NOMO-1 treated with dmso at 0.1 percent for 144 hours (cell line): Measurements from ENCODE around the gene CPOX.
"Not testable (repeated sequence)": the region's sequence is repeated elsewhere in the genome, so short reads cannot be mapped to it uniquely, and the experiment has no call there.

Experiments used
- DNase-seq: peaks from one replicate; lab custom pipeline; 2025; ENCODE audit not compliant: unreplicated experiment; lab: John Stamatoyannopoulos, UW

Gene CPOX

GRCh38 chr3:98564282-98565005, 29.0 kb downstream of the CPOX start:
- DNase-seq = no peak

GRCh38 chr3:98563661-98564281, 29.6 kb downstream of the CPOX start:
- no peak for DNase-seq

- no peak for DNase-seq
These were observed 31.5 kb downstream of the CPOX start for GRCh38 chr3:98561727-98562521.

GRCh38 chr3:98560911-98561310, 32.5 kb downstream of the CPOX start:
- DNase-seq = no peak

DNA sequence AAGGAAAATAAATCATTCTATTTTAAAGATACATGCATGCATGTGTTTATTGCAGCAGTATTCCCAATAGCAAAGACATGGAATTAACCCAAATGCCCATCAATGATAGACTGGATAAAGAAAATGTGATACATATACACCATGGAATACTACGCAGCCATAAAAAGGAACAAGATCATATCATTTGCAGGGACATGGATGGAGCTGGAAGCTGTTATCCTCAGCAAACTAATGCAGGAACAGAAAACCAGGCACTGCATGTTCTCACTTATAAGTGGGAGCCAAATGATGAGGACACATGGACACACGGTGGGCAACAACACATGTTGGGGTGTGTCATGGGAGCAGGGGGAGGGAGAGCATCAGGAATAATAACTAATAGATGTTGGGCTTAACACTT, 33.6 kb downstream of the CPOX start:
- not testable (repeated sequence) for DNase-seq

GRCh38 chr3:98558100-98558827, 35.1 kb downstream of the CPOX start:
- DNase-seq = no peak

DNA sequence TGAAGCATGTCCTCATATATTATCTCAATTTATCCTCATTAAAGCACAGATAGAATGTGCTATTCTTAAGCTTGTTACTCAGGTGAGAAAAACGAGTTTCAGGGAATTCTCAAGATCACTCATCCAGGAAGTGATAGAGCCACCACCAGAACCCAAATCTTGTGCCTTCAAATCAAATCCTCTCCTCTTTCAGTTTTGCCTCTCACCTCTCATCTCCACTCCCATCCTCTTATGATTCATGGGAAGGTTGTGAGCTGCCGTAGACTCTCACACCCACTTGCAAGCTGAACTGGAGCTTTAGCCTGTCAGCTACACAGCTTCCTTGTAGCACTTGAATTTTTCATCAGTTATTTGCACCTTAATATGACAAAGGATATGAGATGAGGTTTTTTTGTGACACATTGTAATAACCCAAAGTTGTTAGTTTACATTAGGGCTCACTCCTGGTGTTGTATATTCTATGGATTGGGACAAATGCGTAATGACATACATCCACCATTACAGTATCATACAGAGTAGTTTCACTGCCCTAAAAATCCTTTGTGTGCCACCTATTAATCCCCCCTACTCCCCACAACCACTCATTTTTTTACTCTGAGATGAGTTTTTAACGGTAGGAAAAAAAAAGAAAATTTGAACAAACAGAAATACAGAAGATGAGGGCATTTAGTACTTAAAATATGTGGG, 35.9 kb downstream of the CPOX start:
- no peak for DNase-seq

GRCh38 chr3:98556164-98557130, 37.0 kb downstream of the CPOX start:
- DNase-seq = no peak

GRCh38 chr3:98555025-98555379, 38.4 kb downstream of the CPOX start:
- no peak for DNase-seq

DNA sequence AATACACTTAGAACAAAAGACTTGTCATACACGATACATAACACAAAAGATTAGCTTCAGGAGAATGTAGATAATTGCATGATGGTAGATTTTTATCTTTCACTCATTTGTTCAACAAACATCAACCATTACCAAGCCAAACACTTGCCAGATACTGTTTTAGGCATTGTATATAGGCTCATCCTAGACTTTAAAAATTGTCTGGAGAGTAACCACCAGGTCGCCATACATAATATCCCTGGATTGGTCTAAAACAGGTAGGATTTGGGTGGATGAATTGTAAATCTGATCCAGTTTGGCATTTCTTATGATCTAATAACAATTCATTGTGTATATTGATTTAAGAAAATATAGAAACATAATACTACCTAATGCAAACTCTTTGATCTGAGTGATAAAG, 38.8 kb downstream of the CPOX start:
- no peak for DNase-seq

- peak; percentile 57 for DNase-seq
These were observed 39.7 kb downstream of the CPOX start for GRCh38 chr3:98553753-98554152.

- DNase-seq = no peak
These were observed 40.3 kb downstream of the CPOX start for GRCh38 chr3:98553021-98553563.

- no peak for DNase-seq
These were observed 41.0 kb downstream of the CPOX start for GRCh38 chr3:98552232-98553020.

DNA sequence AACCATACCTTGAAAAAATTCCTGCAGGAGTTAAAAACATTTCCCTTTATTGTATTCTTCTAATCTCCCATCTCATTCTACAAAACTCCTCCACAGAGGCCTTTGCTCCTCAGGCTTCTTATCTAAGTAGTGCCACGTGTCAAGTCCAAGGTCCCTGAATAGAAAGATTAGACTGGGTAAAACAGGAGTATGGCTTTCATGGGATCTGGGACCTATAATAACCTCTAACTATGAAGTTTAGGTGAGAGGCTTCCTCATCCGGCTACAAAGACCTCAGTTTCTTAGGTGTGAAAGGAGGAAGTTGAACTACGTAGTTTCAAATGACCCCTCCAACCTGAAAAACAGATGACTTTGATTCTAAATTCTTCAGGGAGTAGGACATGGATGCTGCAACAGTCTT, 41.7 kb downstream of the CPOX start:
- no peak for DNase-seq

- DNase-seq = no peak
These were observed 42.2 kb downstream of the CPOX start for GRCh38 chr3:98551236-98551635.

GRCh38 chr3:98550833-98551232, 42.6 kb downstream of the CPOX start:
- no peak for DNase-seq

DNA sequence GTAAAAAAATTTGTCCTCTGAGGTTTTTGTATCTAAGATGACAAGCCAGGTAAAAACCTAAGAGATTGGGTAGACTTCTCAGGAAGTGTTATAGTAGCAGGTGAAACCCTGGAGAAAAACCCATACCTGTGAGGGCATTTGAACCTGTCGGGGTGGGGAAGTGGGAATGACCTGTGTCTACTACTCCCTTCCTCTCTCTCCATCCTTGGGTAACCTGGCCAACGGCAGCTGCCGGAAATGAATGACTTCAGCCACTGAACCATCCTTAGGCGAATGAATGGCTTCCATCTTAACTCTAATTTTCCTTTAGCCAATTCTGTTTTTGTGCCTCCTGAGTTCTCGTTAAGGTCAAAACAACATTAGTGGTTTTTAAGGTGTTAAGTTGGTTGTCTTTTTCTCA, 44.9 kb downstream of the CPOX start:
- no peak for DNase-seq

GRCh38 chr3:98545940-98546339, 47.5 kb downstream of the CPOX start:
- no peak for DNase-seq

DNA sequence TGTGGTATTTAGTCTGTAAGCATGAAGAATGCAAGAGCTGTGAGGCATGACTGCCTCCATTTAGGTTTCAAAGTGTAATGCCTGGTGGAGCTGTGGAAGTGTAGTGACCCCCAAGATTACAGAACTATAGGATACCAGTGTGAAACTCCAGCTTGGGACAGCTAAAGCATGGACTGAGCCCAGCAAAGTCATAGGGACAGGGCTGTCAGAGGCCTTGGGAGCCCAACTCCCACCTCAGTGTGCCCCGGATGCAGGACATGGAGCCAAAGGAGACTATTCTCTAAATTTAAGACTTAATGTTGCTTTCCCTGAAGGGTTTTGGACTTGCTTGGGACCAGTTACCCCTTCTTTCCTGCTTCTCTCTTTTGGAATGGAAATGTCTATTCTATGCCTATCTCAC, 50.8 kb downstream of the CPOX start:
- DNase-seq = no peak
